K562 (cell line): ENCODE data around the gene ELOF1. TPM values are rescaled to one million over a fixed set of nuclear protein-coding genes. Genes with fewer than 3 reads are reported as not detected.
A peak's percentile ranks its signal among the peaks of the same experiment; 100 is the strongest.

Experiments used
- CAMTA2 ChIP-seq: fragments of 250-450 bp; sonication (Bioruptor Pico); conservative IDR thresholded peaks from 2 replicates; pipeline ENCODE4 v1.5.1; 2022
- CBFA2T2 ChIP-seq: fragments of 450-650 bp; conservative IDR thresholded peaks from 2 replicates; pipeline ENCODE4 v1.6.1; 2017; ENCODE audit warnings: mild to moderate bottlenecking
- CEBPG ChIP-seq, 3 experiments: fragments of 200-800 bp in 1 of 3; sonication (Bioruptor generic) in 1 of 3; sonication (generic) in 1 of 3; formaldehyde crosslinking in 1 of 3; IDR thresholded peaks in 2 of 3; conservative IDR thresholded peaks in 1 of 3; 2 replicates each; pipeline versions ENCODE4 v1.6.1 to v1.8.0; 2016 to 2022; ENCODE audit warnings: missing compliant biosample characterization in 2 of 3, missing genetic modification characterization in 2 of 3, mild to moderate bottlenecking in 1 of 3, missing genetic modification reagents in 1 of 3
- CUX1 ChIP-seq: fragments of 200-800 bp; sonication (Bioruptor generic); IDR thresholded peaks from 2 replicates; pipeline ENCODE4 v1.6.1; 2016; ENCODE audit warnings: missing genetic modification characterization, missing compliant biosample characterization
- E2F6 ChIP-seq, 2 experiments: IDR thresholded peaks; 2 replicates each; pipeline ENCODE4 v1.6.1; 2011; ENCODE audit warnings: borderline replicate concordance in 1 of 2, control low read depth in 1 of 2, low read depth in 1 of 2, low read length in 1 of 2, mild to moderate bottlenecking in 1 of 2, mixed read lengths in 1 of 2, moderate library complexity in 1 of 2; ENCODE audit not compliant: insufficient read depth in 1 of 2, insufficient read length in 1 of 2, poor library complexity in 1 of 2, severe bottlenecking in 1 of 2; ENCODE audit errors: extremely low read depth in 1 of 2
- EWSR1 ChIP-seq: fragments of 450-650 bp; IDR thresholded peaks from 2 replicates; pipeline ENCODE4 v1.6.1; 2018; ENCODE audit warnings: borderline replicate concordance, mild to moderate bottlenecking, low read depth, moderate library complexity; ENCODE audit not compliant: partially characterized antibody
- GABPA ChIP-seq: fragments of 200-800 bp; sonication (Bioruptor generic); conservative IDR thresholded peaks from 2 replicates; pipeline ENCODE4 v1.6.1; 2016; ENCODE audit warnings: low read depth, missing genetic modification characterization, missing compliant biosample characterization
- IFI16 ChIP-seq: fragments of 250-450 bp; sonication (Bioruptor Pico); IDR thresholded peaks from 2 replicates; pipeline ENCODE4 v2.1.2; 2022; ENCODE audit warnings: mild to moderate bottlenecking, inconsistent platforms
- KDM5B ChIP-seq: fragments of 200-600 bp; sonication (generic); IDR thresholded peaks from 2 replicates; pipeline ENCODE4 v1.6.1; 2012; ENCODE audit warnings: low read depth, mild to moderate bottlenecking, moderate library complexity, low read length, control low read depth, inconsistent platforms; ENCODE audit not compliant: insufficient replicate concordance
- KLF16 ChIP-seq: IDR thresholded peaks from 2 replicates; pipeline ENCODE4 v1.6.1; 2016; ENCODE audit warnings: antibody characterized with exemption
- POLR2H ChIP-seq: IDR thresholded peaks from 2 replicates; pipeline ENCODE4 v1.6.1; 2016; ENCODE audit warnings: missing genetic modification characterization, low read depth, mild to moderate bottlenecking, control low read depth, missing compliant biosample characterization, moderate library complexity
- RBFOX2 ChIP-seq: fragments of 200-400 bp; formaldehyde crosslinking; IDR thresholded peaks from 2 replicates; pipeline ENCODE4 v1.6.1; 2017; ENCODE audit warnings: low read depth, mild to moderate bottlenecking, low read length, moderate library complexity
- RBM39 ChIP-seq: fragments of 200-400 bp; formaldehyde crosslinking; optimal IDR thresholded peaks from 2 replicates; pipeline ENCODE3; 2018; ENCODE audit warnings: low read depth, low read length
- RCOR1 ChIP-seq, 2 experiments: IDR thresholded peaks; 2 replicates each; pipeline ENCODE4 v1.6.1; 2012; ENCODE audit warnings: low read depth in 2 of 2, low read length in 2 of 2, borderline replicate concordance in 1 of 2, improper control_type of control experiment in 1 of 2
- SMAD2 ChIP-seq: fragments of 150-350 bp; IDR thresholded peaks from 2 replicates; pipeline ENCODE4 v1.6.1; 2014; ENCODE audit warnings: low read depth, mild to moderate bottlenecking, low read length
- ZBTB17 ChIP-seq: fragments of 450-650 bp; formaldehyde crosslinking; IDR thresholded peaks from 2 replicates; pipeline ENCODE4 v1.4.0; 2020; ENCODE audit warnings: mild to moderate bottlenecking
- ZNF143 ChIP-seq: sonication (generic); formaldehyde crosslinking; IDR thresholded peaks from 2 replicates; pipeline ENCODE4 v1.9.0; 2022; ENCODE audit warnings: mild to moderate bottlenecking, missing genetic modification reagents
- ZNF253 ChIP-seq: fragments of 250-450 bp; sonication (Bioruptor Pico); conservative IDR thresholded peaks from 2 replicates; pipeline ENCODE4 v1.6.1; 2021; ENCODE audit warnings: mild to moderate bottlenecking
- ZNF263 ChIP-seq: sonication (generic); formaldehyde crosslinking; IDR thresholded peaks from 2 replicates; pipeline ENCODE4 v1.8.0; 2022; ENCODE audit warnings: mild to moderate bottlenecking, missing genetic modification reagents, borderline replicate concordance
- ZNF316 ChIP-seq: fragments of 450-650 bp; IDR thresholded peaks from 2 replicates; pipeline ENCODE4 v1.6.1; 2016
- polyA plus RNA-seq, 8 experiments: library from polyadenylated mRNA; depleted of rRNA in 4 of 8; stranded (reverse) in 5 of 8; unstranded in 3 of 8; fragments of >200 nt; fragmentation: Nextera tagmentation in 2 of 8; fragmentation: Illumina TruSeq in 1 of 8; extraction: Ambion mirVana in 2 of 8; extraction: Trizol in 1 of 8; gene quantifications; 2 replicates each; pipeline versions ENCODE4 v1.2.1 to v1.2.3, GENCODE V29; 2011 to 2014; ENCODE audit warnings: inconsistent platforms in 1 of 8, missing spikeins in 1 of 8
- total RNA-seq, 7 experiments: library from RNA; depleted of rRNA in 6 of 7; stranded (reverse); fragments of >200 nt in 6 of 7; fragmentation: Illumina TruSeq in 2 of 7; extraction: Trizol in 2 of 7; gene quantifications; 2 replicates each; pipeline versions ENCODE4 v1.2.1 to v1.2.3, GENCODE V29; 2011 to 2021; ENCODE audit warnings: low replicate concordance in 1 of 7

Gene ELOF1
- total and polyA plus RNA-seq, 9 of the 15 experiments (the other 6 are each of a cell fraction or from before 2014, with no cell fraction given): 16.7 to 147 (median 74.2) TPM

GRCh38 chr19:11578258-11579142, 19.5 kb upstream of the ELOF1 start (continued):
- peak in 1 of 2 experiments; percentile 36 for TF ChIP-seq E2F6 (IDR thresholded peaks at IDR 0.05; ENCODE audit: borderline replicate concordance in 1 of 2, extremely low read depth in 1 of 2, insufficient read depth in 1 of 2, insufficient read length in 1 of 2, low read depth in 1 of 2, low read length in 1 of 2, poor library complexity in 1 of 2, severe bottlenecking in 1 of 2)
- TF ChIP-seq KLF16: peak; percentile 77
- no peak for TF ChIP-seq GABPA (tag)
- TF ChIP-seq RBFOX2: peak; percentile 51
- TF ChIP-seq IFI16 (CRISPR knock-in tag): no peak
- TF ChIP-seq RCOR1 (IDR thresholded peaks at IDR 0.05; ENCODE audit: borderline replicate concordance in 1 of 2, low read depth in 2 of 2, low read length in 2 of 2): peak in 1 of 2 experiments; percentile 65; a peak in 2 of 4 replicates
- peak; percentile 90 for TF ChIP-seq CBFA2T2
- no peak for TF ChIP-seq ZBTB17 (CRISPR knock-in tag)
- no peak for TF ChIP-seq ZNF316
- no peak for TF ChIP-seq POLR2H (tag)
- no peak for TF ChIP-seq EWSR1
- no peak for TF ChIP-seq SMAD2
- no peak for TF ChIP-seq KDM5B
- no peak for TF ChIP-seq ZNF253 (CRISPR knock-in tag)
- no peak for TF ChIP-seq CUX1 (CRISPR knock-in tag)
- no peak for TF ChIP-seq ZNF143 (CRISPR knock-in tag)
- TF ChIP-seq CEBPG (CRISPR knock-in tag; IDR thresholded peaks at IDR 0.05): no peak
- TF ChIP-seq CEBPG (tag; conservative IDR thresholded peaks at IDR 0.05 in 1 of 2, IDR thresholded peaks at IDR 0.05 in 1 of 2): no peak
- peak; percentile 95 for TF ChIP-seq ZNF263
- TF ChIP-seq CAMTA2: no peak
- no peak for TF ChIP-seq RBM39
